ENCODE measurements around the gene PRAMEF1. TPM values are rescaled to one million over a fixed set of nuclear protein-coding genes. Genes with fewer than 3 reads are reported as not detected.

PRAMEF1 gene, protein sequence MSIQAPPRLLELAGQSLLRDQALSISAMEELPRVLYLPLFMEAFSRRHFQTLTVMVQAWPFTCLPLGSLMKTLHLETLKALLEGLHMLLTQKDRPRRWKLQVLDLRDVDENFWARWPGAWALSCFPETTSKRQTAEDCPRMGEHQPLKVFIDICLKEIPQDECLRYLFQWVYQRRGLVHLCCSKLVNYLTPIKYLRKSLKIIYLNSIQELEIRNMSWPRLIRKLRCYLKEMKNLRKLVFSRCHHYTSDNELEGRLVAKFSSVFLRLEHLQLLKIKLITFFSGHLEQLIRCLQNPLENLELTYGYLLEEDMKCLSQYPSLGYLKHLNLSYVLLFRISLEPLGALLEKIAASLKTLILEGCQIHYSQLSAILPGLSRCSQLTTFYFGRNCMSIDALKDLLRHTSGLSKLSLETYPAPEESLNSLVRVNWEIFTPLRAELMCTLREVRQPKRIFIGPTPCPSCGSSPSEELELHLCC
- 0.05 to 0.13 TPM (median 0.09 TPM) in 5 replicates for total RNA-seq (2022; extraction: Qiagen RNA extraction)

DNA sequence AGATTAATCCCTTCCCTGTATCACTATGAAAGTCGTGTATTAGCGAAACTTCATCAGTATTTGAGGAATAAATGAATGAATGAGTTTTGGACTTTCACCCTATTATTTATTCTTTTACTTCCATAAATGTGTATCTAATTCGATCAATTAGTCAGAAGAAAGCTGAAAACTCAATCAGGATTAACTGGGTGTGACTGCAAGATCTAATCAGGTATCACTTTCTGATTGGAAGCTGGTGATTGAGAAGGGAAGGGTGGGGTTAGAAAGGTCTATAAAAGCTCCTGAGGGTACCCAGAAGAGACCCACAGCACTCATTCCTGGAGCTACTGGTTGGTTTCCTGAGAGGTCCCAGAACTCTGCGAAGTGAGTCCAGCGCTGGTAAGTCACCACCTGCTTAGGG is at the start of gene PRAMEF1:
TSS of gene PRAMEF1 (plus strand) at position 301 of the 400 bp plus-strand sequence. CDS start 1,831 bp downstream, outside the sequence.

DNA sequence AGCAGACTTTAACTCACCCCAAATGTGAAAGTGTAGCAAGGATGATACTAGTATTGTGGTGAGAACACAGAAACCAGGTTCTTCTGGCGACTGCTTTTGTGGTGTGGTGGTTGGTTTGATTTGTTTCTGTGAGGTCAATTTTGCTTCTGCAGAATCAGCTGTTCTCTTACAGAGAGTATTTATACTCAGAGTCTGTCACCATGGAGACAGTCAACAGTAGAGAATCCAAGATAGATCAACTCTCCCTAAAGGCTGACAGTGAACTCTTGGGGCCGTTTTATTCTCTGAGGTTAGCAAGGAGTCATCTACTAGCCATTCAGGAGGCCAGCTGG is 45.2 kb upstream of the PRAMEF1 start, which contains the start of gene CFAP107:
TSS of gene CFAP107 (plus strand) at position 209 of the 332 bp plus-strand sequence. CDS start 231 bp downstream, outside the sequence.

DNA sequence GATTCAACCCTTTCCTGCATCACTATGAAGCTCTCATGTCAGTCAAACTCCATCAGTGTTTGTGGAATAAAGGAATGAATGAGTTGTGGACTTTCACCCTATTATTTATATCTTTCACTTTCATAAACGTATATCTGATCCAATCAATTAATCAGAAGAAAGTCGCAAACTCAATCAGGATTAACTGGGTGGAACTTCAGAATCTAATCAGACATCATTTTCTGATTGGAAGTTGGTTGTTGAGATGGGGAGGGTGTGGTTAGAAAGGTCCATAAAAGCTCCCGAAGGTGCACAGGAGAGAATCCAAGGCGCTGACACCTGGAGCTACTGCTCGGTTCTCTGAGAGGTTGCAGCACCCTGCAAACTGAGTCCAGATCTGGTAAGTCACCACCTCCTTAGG is 17.8 kb upstream of the PRAMEF1 start, which contains the start of gene PRAMEF12:
TSS of gene PRAMEF12 (plus strand) at position 301 of the 400 bp plus-strand sequence. CDS start 1,130 bp downstream, outside the sequence.

DNA sequence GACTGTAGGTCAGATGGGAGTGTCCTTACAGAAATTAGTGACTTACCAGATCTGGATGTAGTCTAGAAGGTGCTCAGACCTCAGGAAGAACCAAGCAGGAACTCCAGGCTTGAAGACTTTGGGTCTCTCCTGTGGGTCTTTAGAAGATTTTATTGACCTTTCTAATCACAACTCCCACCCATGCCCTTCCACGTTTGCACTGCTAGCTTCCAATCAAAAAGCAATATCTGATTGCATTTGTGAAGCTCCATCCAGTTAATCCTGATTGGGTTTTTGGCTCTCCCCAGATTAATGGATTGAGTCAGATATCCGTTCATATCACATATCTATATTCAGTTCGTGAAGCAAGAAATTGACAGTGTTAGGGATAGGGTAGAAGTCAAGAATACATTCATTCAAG is 40.1 kb downstream of the PRAMEF1 start, which contains the start of gene PRAMEF11:
TSS of gene PRAMEF11 (minus strand) at position 101 of the 400 bp plus-strand sequence. CDS start 2,621 bp downstream, outside the sequence.

Other genes starting within 250 kb of the PRAMEF1 start
- gene DHRS3, start 173.2 kb upstream of the PRAMEF1 start, total RNA-seq (2022; extraction: Qiagen RNA extraction), result 41.9 to 52.6 TPM (median 50.9 TPM) in 5 replicates
- gene AADACL4, start 147.3 kb upstream of the PRAMEF1 start, total RNA-seq (2022; extraction: Qiagen RNA extraction), result not detected in 5 replicates
- not detected in 5 replicates for gene AADACL3, start 75.3 kb upstream of the PRAMEF1 start, total RNA-seq (2022; extraction: Qiagen RNA extraction)
- gene CFAP107, start 45.2 kb upstream of the PRAMEF1 start, total RNA-seq (2022; extraction: Qiagen RNA extraction), result not detected in 5 replicates
- not detected in 5 replicates for gene PRAMEF12, start 17.7 kb upstream of the PRAMEF1 start, total RNA-seq (2022; extraction: Qiagen RNA extraction)
- not detected in 5 replicates for gene PRAMEF11, start 40.0 kb downstream of the PRAMEF1 start, total RNA-seq (2022; extraction: Qiagen RNA extraction)
- gene HNRNPCL1, start 57.3 kb downstream of the PRAMEF1 start, total RNA-seq (2022; extraction: Qiagen RNA extraction), result not detected in 5 replicates
- gene PRAMEF2, start 65.7 kb downstream of the PRAMEF1 start, total RNA-seq (2022; extraction: Qiagen RNA extraction), result 0.07 to 0.24 TPM (median 0.13 TPM) in 5 replicates
- 0.06 TPM in 1 of 5 replicates, not detected in the others for gene PRAMEF4, start 94.8 kb downstream of the PRAMEF1 start, total RNA-seq (2022; extraction: Qiagen RNA extraction)
- gene PRAMEF10, start 106.9 kb downstream of the PRAMEF1 start, total RNA-seq (2022; extraction: Qiagen RNA extraction), result not detected in 5 replicates
- gene PRAMEF7, start 125.2 kb downstream of the PRAMEF1 start, total RNA-seq (2022; extraction: Qiagen RNA extraction), result 0.07 to 0.15 TPM (median 0.12 TPM) in 3 of 5 replicates, not detected in the others
- gene PRAMEF6, start 156.2 kb downstream of the PRAMEF1 start, total RNA-seq (2022; extraction: Qiagen RNA extraction), result not detected in 5 replicates

All from A549 treated with dexamethasone at 1 μM for 4 hours (cell line).